ENCODE results near the gene ERFE.

DNA sequence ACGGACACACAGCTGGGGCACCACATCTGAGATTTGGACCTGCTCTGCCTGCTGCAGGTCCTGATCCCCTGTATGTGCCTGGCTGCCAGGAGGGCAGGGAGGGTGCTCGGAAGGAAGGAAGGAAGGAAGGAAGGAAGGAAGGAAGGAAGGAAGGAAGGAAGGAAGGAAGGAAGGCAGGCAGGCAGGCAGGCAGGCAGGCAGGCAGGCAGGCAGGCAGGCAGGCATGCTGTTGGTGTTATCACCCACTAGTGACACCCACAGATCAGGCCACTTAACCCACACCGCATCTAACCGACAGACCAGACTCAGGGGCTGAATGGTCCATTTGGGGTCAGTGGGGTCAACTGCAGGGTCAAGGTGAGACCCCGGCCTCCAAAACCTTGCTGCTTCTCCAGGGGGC is 14.5 kb upstream of the ERFE start:
- TF ChIP-seq CTCF (IDR thresholded peaks at IDR 0.05): no peak
- TF ChIP-seq POLR2A (IDR thresholded peaks at IDR 0.05): no peak

Measured in adrenal gland (tissue), 5 donors.